Activated CD8-positive, alpha-beta T cell treated with anti-CD3 and anti-CD28 coated beads for 36 hours (primary cell): ENCODE results near the gene PACRG. TPM values are rescaled to one million over a fixed set of nuclear protein-coding genes. Genes with fewer than 3 reads are reported as not detected.

ENCODE experiments used
- ATAC-seq: fragments of 200-7000 bp; cut with Tn5 transposase; one replicate; pipeline ENCODE4 v1.10.0; 2021; ENCODE audit warnings: mild to moderate bottlenecking, moderate library complexity
- CTCF ChIA-PET: fragments of 350-600 bp; sonication (Branson Sonifier 250); formaldehyde crosslinking; loops from one replicate; lab custom pipeline; 2021; ENCODE audit warnings: antibody characterized with exemption; lab: Charles Lee
- POLR2A ChIA-PET: fragments of 350-600 bp; sonication (Branson Sonifier 250); formaldehyde crosslinking; loops from one replicate; lab custom pipeline; 2021; ENCODE audit warnings: antibody characterized with exemption; lab: Charles Lee
- DNase-seq: peaks from one replicate; pipeline ENCODE4 v3.0.0-alpha.2; 2020
- H3K27ac Mint-ChIP-seq: one replicate; pipeline ENCODE4 v1.8.0; 2021; ENCODE audit warnings: mild to moderate bottlenecking, mixed read lengths
- H3K27me3 Mint-ChIP-seq: one replicate; pipeline ENCODE4 v1.8.0; 2021; ENCODE audit warnings: mixed read lengths
- H3K36me3 Mint-ChIP-seq: one replicate; pipeline ENCODE4 v1.8.0; 2021; ENCODE audit warnings: low read depth, mixed read lengths
- H3K4me1 Mint-ChIP-seq: one replicate; pipeline ENCODE4 v1.8.0; 2021; ENCODE audit warnings: low read depth, mixed read lengths
- H3K4me3 Mint-ChIP-seq: one replicate; pipeline ENCODE4 v1.8.0; 2021; ENCODE audit warnings: mild to moderate bottlenecking, moderate library complexity, mixed read lengths
- H3K9me3 Mint-ChIP-seq: one replicate; pipeline ENCODE4 v1.8.0; 2021; ENCODE audit warnings: mixed read lengths
- CTCF ChIP-seq: fragments of 200-600 bp; IDR thresholded peaks from one replicate; pipeline ENCODE4 v1.8.0; 2022; ENCODE audit warnings: antibody characterized with exemption, mild to moderate bottlenecking
- intact Hi-C: fragments of 100-400 bp; cut with micrococcal nuclease; formaldehyde crosslinking; loops from one replicate; pipeline ENCODE4 v1.10.0; 2022
- total RNA-seq, 2 experiments: library from RNA; stranded (reverse); gene quantifications; one replicate each; pipeline ENCODE4 v1.2.3, GENCODE V29; 2021

PACRG gene
- total RNA-seq, 2 experiments from 2014 or later, result not detected

GRCh38 chr6:162899148-162899547 is 171.4 kb downstream of the PACRG start:
- H3K27ac Mint-ChIP-seq, result no peak overlapping the region
- no peaks in the 10 kb centered on the region for H3K27me3 Mint-ChIP-seq
- DNase-seq (no peak), ATAC-seq (no peak)
- H3K4me1 Mint-ChIP-seq, result no peaks in the 10 kb centered on the region
- H3K36me3 Mint-ChIP-seq, result no peaks in the 10 kb centered on the region
- ChIA-PET POLR2A (no interaction called here), CTCF (no interaction called here)
- H3K4me3 Mint-ChIP-seq, result no peak overlapping the region
- peaks cover 5% of the 10 kb centered on the region for H3K9me3 Mint-ChIP-seq
- TF ChIP-seq CTCF, result no peak
- intact Hi-C loops, result no loop called here

GRCh38 chr6:162900503-162900902 is 172.7 kb downstream of the PACRG start:
- Mint-ChIP-seq H3K27me3 (no peaks in the 10 kb centered on the region), H3K36me3 (no peaks in the 10 kb centered on the region)

GRCh38 chr6:162904069-162904663 is 176.4 kb downstream of the PACRG start:
- no peak overlapping the region for H3K4me3 Mint-ChIP-seq
- no peak for TF ChIP-seq CTCF
- ATAC-seq, result no peak
- intact Hi-C loops, result no loop called here
- no peak overlapping the region for H3K27ac Mint-ChIP-seq
- H3K36me3 Mint-ChIP-seq, result no peaks in the 10 kb centered on the region
- peaks cover 5% of the 10 kb centered on the region for H3K9me3 Mint-ChIP-seq
- CTCF ChIA-PET, result no interaction called here
- POLR2A ChIA-PET, result no interaction called here
- DNase-seq, result no peak
- H3K4me1 Mint-ChIP-seq, result no peaks in the 10 kb centered on the region
- no peaks in the 10 kb centered on the region for H3K27me3 Mint-ChIP-seq

More at GRCh38 chr6:162900503-162900902, 172.7 kb downstream of the PACRG start:
- Mint-ChIP-seq H3K9me3 (peaks cover 5% of the 10 kb centered on the region), H3K4me1 (no peaks in the 10 kb centered on the region), H3K27ac (no peak overlapping the region), H3K4me3 (no peak overlapping the region)
- DNase-seq, result no peak
- intact Hi-C loops, result no loop called here
- ChIA-PET CTCF (no interaction called here), POLR2A (no interaction called here)
- no peak for TF ChIP-seq CTCF
- no peak for ATAC-seq

- Mint-ChIP-seq H3K9me3 (peaks cover 5% of the 10 kb centered on the region), H3K4me1 (no peaks in the 10 kb centered on the region), H3K36me3 (no peaks in the 10 kb centered on the region), H3K4me3 (no peak overlapping the region), H3K27ac (no peak overlapping the region), H3K27me3 (no peaks in the 10 kb centered on the region)
- TF ChIP-seq CTCF, result no peak
- intact Hi-C loops, result no loop called here
- ChIA-PET POLR2A (interaction anchor here (1.0 kb wide), 1 partner anchor 22 kb away, joined by 3 read pairs; no protein-coding TSS in a partner anchor), CTCF (interaction anchor here (1.3 kb wide), 1 partner anchor 1050 kb away, joined by 3 read pairs; no protein-coding TSS in a partner anchor)
- ATAC-seq (no peak), DNase-seq (no peak)
Observed at GRCh38 chr6:162906479-162906878, 178.7 kb downstream of the PACRG start.

GRCh38 chr6:162907876-162908481 is 180.2 kb downstream of the PACRG start:
- CTCF ChIA-PET, result interaction anchor here (0.6 to 1.1 kb wide), 3 partner anchors 45 to 1516 kb away, joined by 3 read pairs; no protein-coding TSS in a partner anchor
- intact Hi-C loops, result no loop called here

More at GRCh38 chr6:162907876-162908481, 180.2 kb downstream of the PACRG start:
- Mint-ChIP-seq H3K27me3 (no peaks in the 10 kb centered on the region), H3K36me3 (no peaks in the 10 kb centered on the region), H3K4me3 (no peak overlapping the region), H3K27ac (no peak overlapping the region), H3K9me3 (peaks cover 5% of the 10 kb centered on the region), H3K4me1 (no peaks in the 10 kb centered on the region)
- TF ChIP-seq CTCF, result peak; percentile 33
- DNase-seq, result no peak
- POLR2A ChIA-PET, result no interaction called here
- ATAC-seq, result no peak
